Gastrocnemius medialis (tissue), 4 donors: ENCODE measurements around the gene CCSER1. TPM values are rescaled to one million over a fixed set of nuclear protein-coding genes. Genes with fewer than 3 reads are reported as not detected.

ENCODE experiments used
- ATAC-seq, 2 donors: fragments of 150-250 bp; one replicate each; pipeline ENCODE4 v1.9.1; 2016
- DNase-seq, 2 donors: peaks; one replicate each; pipeline ENCODE4 v3.0.0-alpha.2; 2019
- H3K27ac ChIP-seq, 4 donors: fragments of 200-600 bp; sonication (generic); 1 replicate in 1 of 4; 2 replicates in 3 of 4; pipeline ENCODE4 v1.5.1; 2016 to 2018; ENCODE audit warnings: mild to moderate bottlenecking in 2 of 4, moderate library complexity in 1 of 4
- H3K27me3 ChIP-seq, 3 donors: fragments of 200-600 bp; sonication (generic) in 2 of 3; 1 replicate in 1 of 3; 2 replicates in 2 of 3; pipeline versions ENCODE4 v1.5.1 to v1.6.0; 2016 to 2019; ENCODE audit warnings: mild to moderate bottlenecking in 1 of 3, moderate library complexity in 1 of 3
- H3K36me3 ChIP-seq, 2 donors: fragments of 200-600 bp; sonication (generic) in 1 of 2; one replicate each; pipeline ENCODE4 v1.5.1; 2017 to 2018
- H3K4me1 ChIP-seq, 2 donors: fragments of 200-600 bp; sonication (generic) in 1 of 2; one replicate each; pipeline ENCODE4 v1.5.1; 2016 to 2017; ENCODE audit warnings: mild to moderate bottlenecking in 2 of 2
- H3K4me3 ChIP-seq, 4 donors: fragments of 200-600 bp; sonication (generic) in 3 of 4; 1 replicate in 1 of 4; 2 replicates in 3 of 4; pipeline ENCODE4 v1.5.1; 2016 to 2019; ENCODE audit warnings: mild to moderate bottlenecking in 2 of 4
- H3K9me3 ChIP-seq, 3 donors: fragments of 200-600 bp; sonication (generic) in 2 of 3; 1 replicate in 1 of 3; 2 replicates in 2 of 3; pipeline ENCODE4 v1.5.1; 2016 to 2019
- POLR2A ChIP-seq, 2 donors: fragments of 450-650 bp; IDR thresholded peaks; one replicate each; pipeline ENCODE4 v1.6.1; 2017; ENCODE audit warnings: antibody characterized with exemption in 2 of 2, mild to moderate bottlenecking in 2 of 2, moderate library complexity in 2 of 2
- in situ Hi-C, 4 donors: fragments of 200-750 bp; cut with MboI; loops; one replicate each; pipeline versions ENCODE4 v1.15.0 to v1.8.0; 2017; ENCODE audit warnings: low sequenced_read_pairs in 4 of 4
- intact Hi-C: fragments of 100-400 bp; cut with DNase I; formaldehyde crosslinking; loops from one replicate; pipeline ENCODE4 v1.15.1; 2023; ENCODE audit warnings: low total_unique reads
- total RNA-seq, 4 donors: library from RNA; depleted of rRNA; stranded (reverse); fragments of >200 nt; gene quantifications; one replicate each; pipeline versions ENCODE4 v1.1.0 to v1.2.3, GENCODE V29; 2016
- TF ChIP-seq, protein P1 (sequence below), 5 experiments: fragments of 450-650 bp in 3 of 5; fragments of 200-600 bp in 2 of 5; sonication (generic) in 2 of 5; IDR thresholded peaks in 4 of 5; conservative IDR thresholded peaks in 1 of 5; 1 replicate in 4 of 5; 2 replicates in 1 of 5; pipeline ENCODE4 v1.5.1; 2016 to 2019; ENCODE audit warnings: antibody characterized with exemption in 5 of 5, mild to moderate bottlenecking in 3 of 5, moderate library complexity in 3 of 5

CCSER1 gene
- total RNA-seq, 4 donors from 2014 or later = 0.39 to 0.83 (median 0.63) TPM

DNA sequence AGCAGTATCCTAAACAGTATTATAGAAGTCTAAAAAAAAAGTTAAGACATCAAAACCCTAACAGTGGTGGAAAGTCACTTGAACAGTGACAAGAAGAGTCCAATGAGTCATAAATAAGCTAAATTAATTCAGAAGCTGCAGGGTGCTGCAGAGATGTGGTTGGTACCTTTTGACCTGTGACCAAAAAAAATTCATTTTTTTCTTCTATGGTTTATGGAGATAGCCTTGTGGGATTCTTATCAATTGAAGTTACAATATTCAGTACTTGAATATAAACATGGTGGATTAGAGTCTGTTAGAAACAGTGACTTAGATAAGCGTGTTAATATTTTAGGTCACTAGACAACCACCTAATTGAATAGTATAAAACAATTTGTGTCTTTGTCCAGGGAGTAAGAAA lies 35.4 kb downstream of the CCSER1 start:
- Histone ChIP-seq H3K9me3 (no peaks in the 10 kb centered on the region), H3K27me3 (no peaks in the 10 kb centered on the region), H3K4me1 (no peaks in the 10 kb centered on the region), H3K36me3 (no peaks in the 10 kb centered on the region), H3K4me3 (no peak overlapping the region), H3K27ac (no peak overlapping the region)
- intact Hi-C loops (no loop called here), in situ Hi-C loops (no loop called here)
- no peak for ATAC-seq
- DNase-seq = no peak
- no peak for TF ChIP-seq POLR2A (IDR thresholded peaks at IDR 0.05)
- TF ChIP-seq, protein P1, sequence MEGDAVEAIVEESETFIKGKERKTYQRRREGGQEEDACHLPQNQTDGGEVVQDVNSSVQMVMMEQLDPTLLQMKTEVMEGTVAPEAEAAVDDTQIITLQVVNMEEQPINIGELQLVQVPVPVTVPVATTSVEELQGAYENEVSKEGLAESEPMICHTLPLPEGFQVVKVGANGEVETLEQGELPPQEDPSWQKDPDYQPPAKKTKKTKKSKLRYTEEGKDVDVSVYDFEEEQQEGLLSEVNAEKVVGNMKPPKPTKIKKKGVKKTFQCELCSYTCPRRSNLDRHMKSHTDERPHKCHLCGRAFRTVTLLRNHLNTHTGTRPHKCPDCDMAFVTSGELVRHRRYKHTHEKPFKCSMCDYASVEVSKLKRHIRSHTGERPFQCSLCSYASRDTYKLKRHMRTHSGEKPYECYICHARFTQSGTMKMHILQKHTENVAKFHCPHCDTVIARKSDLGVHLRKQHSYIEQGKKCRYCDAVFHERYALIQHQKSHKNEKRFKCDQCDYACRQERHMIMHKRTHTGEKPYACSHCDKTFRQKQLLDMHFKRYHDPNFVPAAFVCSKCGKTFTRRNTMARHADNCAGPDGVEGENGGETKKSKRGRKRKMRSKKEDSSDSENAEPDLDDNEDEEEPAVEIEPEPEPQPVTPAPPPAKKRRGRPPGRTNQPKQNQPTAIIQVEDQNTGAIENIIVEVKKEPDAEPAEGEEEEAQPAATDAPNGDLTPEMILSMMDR (IDR thresholded peaks at IDR 0.05 in 4 of 5, conservative IDR thresholded peaks at IDR 0.05 in 1 of 5) = no peak

DNA sequence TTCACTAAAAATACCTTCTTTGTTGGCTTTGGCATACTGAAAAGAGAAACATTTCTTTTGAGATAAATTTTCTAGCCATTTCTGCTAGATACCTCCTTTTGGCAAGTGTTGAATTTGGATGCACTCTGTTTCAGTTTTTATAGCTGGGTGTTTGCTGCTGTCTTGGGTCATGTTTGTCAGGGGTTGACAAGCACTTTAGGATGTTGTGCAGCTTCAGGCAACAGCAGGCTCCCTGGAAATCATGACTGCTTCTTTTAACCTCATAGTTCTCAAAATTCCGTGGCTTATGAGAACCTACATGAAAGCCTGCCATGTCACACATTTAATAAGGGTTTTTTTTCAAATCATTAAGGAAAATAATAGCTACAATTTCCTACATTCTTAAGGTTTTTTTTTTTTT lies 36.7 kb downstream of the CCSER1 start:
- in situ Hi-C loops (no loop called here), intact Hi-C loops (no loop called here)
- no peak overlapping the region for H3K4me3 ChIP-seq
- H3K9me3 ChIP-seq = no peaks in the 10 kb centered on the region
- H3K36me3 ChIP-seq = no peaks in the 10 kb centered on the region
- ATAC-seq (no peak), DNase-seq (no peak)
- no peak overlapping the region for H3K27ac ChIP-seq
- TF ChIP-seq POLR2A (IDR thresholded peaks at IDR 0.05) = no peak
- H3K4me1 ChIP-seq = no peaks in the 10 kb centered on the region
- H3K27me3 ChIP-seq = no peaks in the 10 kb centered on the region

DNA sequence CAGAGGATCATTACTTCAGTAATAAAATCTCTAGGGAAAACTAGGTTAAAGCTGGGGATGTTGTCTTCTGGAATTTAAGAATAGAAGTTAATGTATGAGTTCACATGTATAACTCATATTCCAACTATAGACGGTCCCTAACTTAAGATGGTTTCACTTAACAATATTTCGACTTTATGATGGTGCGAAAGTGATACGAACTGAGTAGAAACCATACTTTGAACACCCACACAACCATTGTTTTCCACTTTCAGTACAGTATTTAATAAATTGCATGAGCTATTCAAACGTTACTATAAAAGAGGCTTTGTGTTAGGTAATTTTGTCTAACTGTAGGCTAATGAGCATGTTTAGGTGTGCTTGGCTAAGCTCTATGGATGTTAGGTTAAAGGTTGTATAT lies 38.7 kb downstream of the CCSER1 start:
- H3K36me3 ChIP-seq = no peaks in the 10 kb centered on the region
- TF ChIP-seq, protein P1 (IDR thresholded peaks at IDR 0.05 in 4 of 5, conservative IDR thresholded peaks at IDR 0.05 in 1 of 5) = no peak
- no peak for TF ChIP-seq POLR2A (IDR thresholded peaks at IDR 0.05)
- H3K9me3 ChIP-seq = no peaks in the 10 kb centered on the region
- ATAC-seq = no peak
- H3K4me1 ChIP-seq = no peaks in the 10 kb centered on the region
- no peak overlapping the region for H3K4me3 ChIP-seq
- intact Hi-C loops (no loop called here), in situ Hi-C loops (no loop called here)
- DNase-seq = no peak
- no peaks in the 10 kb centered on the region for H3K27me3 ChIP-seq
- H3K27ac ChIP-seq = no peak overlapping the region

DNA sequence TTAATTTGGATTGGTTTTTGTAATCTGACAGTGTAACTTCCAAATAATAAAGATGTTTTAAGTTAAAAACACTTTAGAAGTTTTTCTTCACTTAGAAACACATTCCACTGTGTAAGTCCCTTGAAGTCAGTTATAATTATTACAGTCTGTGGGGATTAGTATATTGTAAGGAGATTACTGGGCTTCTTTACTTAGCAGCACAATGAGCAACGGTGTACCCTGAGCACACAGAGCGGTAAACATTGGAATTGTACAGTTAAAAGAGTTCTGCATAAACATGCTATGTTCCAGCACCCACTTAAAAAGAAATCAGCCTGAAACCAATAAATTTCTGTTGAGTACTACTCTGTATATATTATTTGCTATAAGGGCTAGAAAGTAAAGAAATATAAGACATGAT lies 44.3 kb downstream of the CCSER1 start:
- TF ChIP-seq, protein P1 (IDR thresholded peaks at IDR 0.05 in 4 of 5, conservative IDR thresholded peaks at IDR 0.05 in 1 of 5) = no peak
- TF ChIP-seq POLR2A (IDR thresholded peaks at IDR 0.05) = no peak
- no peaks in the 10 kb centered on the region for H3K4me1 ChIP-seq
- ATAC-seq (no peak), DNase-seq (no peak)
- no peak overlapping the region for H3K4me3 ChIP-seq
- intact Hi-C loops (no loop called here), in situ Hi-C loops (no loop called here)
- no peaks in the 10 kb centered on the region for H3K36me3 ChIP-seq
- H3K27ac ChIP-seq = no peak overlapping the region
- no peaks in the 10 kb centered on the region for H3K9me3 ChIP-seq
- no peaks in the 10 kb centered on the region for H3K27me3 ChIP-seq

DNA sequence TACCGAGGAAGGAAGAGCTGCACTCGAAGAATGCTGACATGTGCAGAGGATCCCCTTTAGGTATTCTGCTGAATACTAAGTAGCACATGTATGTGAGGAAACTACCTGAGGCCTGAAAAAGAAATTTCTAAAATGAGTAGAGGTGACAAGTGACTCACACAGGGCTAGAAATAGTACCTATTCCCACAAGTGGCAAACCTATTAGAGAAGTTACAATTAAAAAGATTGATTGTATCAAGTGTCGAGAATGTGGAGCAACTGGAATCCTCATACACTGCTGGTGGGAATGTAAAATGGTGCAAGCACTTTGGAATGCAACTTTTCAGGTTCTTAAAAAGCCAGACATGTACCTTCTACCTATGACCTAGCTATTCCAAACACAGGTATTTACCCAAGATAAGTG lies 47.4 kb downstream of the CCSER1 start:
- intact Hi-C loops = no loop called here
- Histone ChIP-seq H3K4me1 (no peaks in the 10 kb centered on the region), H3K27ac (no peak overlapping the region), H3K9me3 (no peaks in the 10 kb centered on the region), H3K27me3 (no peaks in the 10 kb centered on the region), H3K4me3 (no peak overlapping the region), H3K36me3 (no peaks in the 10 kb centered on the region)
- TF ChIP-seq, protein P1 (IDR thresholded peaks at IDR 0.05 in 4 of 5, conservative IDR thresholded peaks at IDR 0.05 in 1 of 5) = no peak
- TF ChIP-seq POLR2A (IDR thresholded peaks at IDR 0.05) = no peak
- no peak for DNase-seq
- in situ Hi-C loops = no loop called here
- ATAC-seq = no peak
